Body of pancreas (tissue), 4 donors: ENCODE data around the gene EML5. TPM values are rescaled to one million over a fixed set of nuclear protein-coding genes. Genes with fewer than 3 reads are reported as not detected.

Experiments used
- ATAC-seq: fragments of 150-250 bp; one replicate; pipeline ENCODE4 v1.9.1; 2016
- DNase-seq, 4 donors: peaks; one replicate each; pipeline ENCODE4 v3.0.0-alpha.2; 2019
- H3K27ac ChIP-seq, 4 donors: fragments of 200-600 bp; sonication (generic); 1 replicate in 3 of 4; 2 replicates in 1 of 4; pipeline versions ENCODE4 v1.5.1 to v1.6.1; 2016 to 2019; ENCODE audit warnings: mild to moderate bottlenecking in 1 of 4, mixed read lengths in 1 of 4, moderate library complexity in 1 of 4
- H3K27me3 ChIP-seq, 2 donors: fragments of 200-600 bp; sonication (generic); one replicate each; pipeline ENCODE4 v1.6.0; 2016; ENCODE audit warnings: mild to moderate bottlenecking in 1 of 2
- H3K36me3 ChIP-seq, 2 donors: fragments of 200-600 bp; sonication (generic); replicated peaks in 1 of 2; 2 replicates each; pipeline ENCODE4 v1.5.1; 2016; ENCODE audit warnings: low read depth in 2 of 2; ENCODE audit not compliant: insufficient read depth in 1 of 2
- H3K4me1 ChIP-seq: fragments of 200-600 bp; sonication (generic); one replicate; pipeline ENCODE4 v1.6.0; 2016
- H3K4me3 ChIP-seq, 2 donors: fragments of 200-600 bp; sonication (generic); 1 replicate in 1 of 2; 2 replicates in 1 of 2; pipeline ENCODE4 v1.5.1; 2016 to 2019
- H3K9me3 ChIP-seq, 3 donors: fragments of 200-600 bp; sonication (generic); 1 replicate in 2 of 3; 2 replicates in 1 of 3; pipeline ENCODE4 v1.5.1; 2016
- CTCF ChIP-seq, 7 experiments: fragments of 450-650 bp in 4 of 7; fragments of 200-600 bp in 3 of 7; sonication (generic) in 3 of 7; IDR thresholded peaks; one replicate each; pipeline ENCODE4 v1.5.1; 2016 to 2019; ENCODE audit warnings: antibody characterized with exemption in 7 of 7
- POLR2A ChIP-seq, 3 donors: fragments of 450-650 bp; IDR thresholded peaks; one replicate each; pipeline ENCODE4 v1.6.1; 2016; ENCODE audit warnings: antibody characterized with exemption in 3 of 3, mild to moderate bottlenecking in 2 of 3
- WGBS, 2 donors: methylation state at CpG; one replicate each; pipeline ENCODE4 v1.1.5; 2017; 5-methylcytosine and 5-hydroxymethylcytosine counted together
- intact Hi-C: fragments of 100-400 bp; cut with DNase I; formaldehyde crosslinking; loops from one replicate; pipeline ENCODE4 v1.15.1; 2023
- small RNA-seq: library from RNA; depleted of rRNA; stranded (forward); fragments of <200 nt; gene quantifications from one replicate; pipeline ENCODE3, GENCODE V24; 2016
- total RNA-seq, 2 donors: library from RNA; depleted of rRNA; stranded (reverse); fragments of >200 nt; gene quantifications; one replicate each; pipeline ENCODE4 v1.1.0, GENCODE V29; 2016

EML5 gene
- total RNA-seq, 2 donors from 2014 or later: 2.9 to 3.3 TPM

GRCh38 chr14:88562831-88563686, 229.7 kb downstream of the EML5 start, which contains the start of gene ZC3H14:
ZC3H14 (plus strand) TSS chr14:88563037; CDS start chr14:88563134, 97 bp downstream.
- Histone ChIP-seq H3K36me3 (peaks cover 0 to 3% of the 10 kb centered on the region in 2 donors), H3K27ac (peak within 1 kb of the TSS; percentile 91 to 98 (median 94)), H3K4me3 (peak within 1 kb of the TSS; percentile 78 to 96), H3K27me3 (no peaks in the 10 kb centered on the region), H3K9me3 (no peaks in the 10 kb centered on the region), H3K4me1 (peaks cover 18% of the 10 kb centered on the region)
- ATAC-seq (peak; percentile 97), DNase-seq (peak; percentile 85 to 86 (median 86))
- WGBS, 2 donors: 0 to 1% methylated on average over 9 to 82 of the region's 99 CpGs
- TF ChIP-seq POLR2A (IDR thresholded peaks at IDR 0.05) (peak; percentile 53 to 86 (median 78)), CTCF (IDR thresholded peaks at IDR 0.05) (peak in 2 of 7 experiments; percentile 3 to 7)
- intact Hi-C loops: no loop called here

- Histone ChIP-seq H3K27ac (peak overlapping the region; percentile 91 to 98 (median 94)), H3K4me1 (peaks cover 18% of the 10 kb centered on the region), H3K4me3 (peak overlapping the region in 1 of 2 donors; percentile 96), H3K36me3 (no peaks in the 10 kb centered on the region), H3K27me3 (no peaks in the 10 kb centered on the region), H3K9me3 (no peaks in the 10 kb centered on the region)
- DNase-seq (no peak), ATAC-seq (peak; percentile 1)
- TF ChIP-seq POLR2A (IDR thresholded peaks at IDR 0.05) (no peak), CTCF (IDR thresholded peaks at IDR 0.05) (no peak)
- 20 to 26% methylated on average over 5 of the region's 5 CpGs for WGBS, 2 donors
- intact Hi-C loops: no loop called here
Measured at GRCh38 chr14:88562532-88562830, 230.3 kb downstream of the EML5 start.

Small RNAs within 50 kb of the gene (small RNA-seq; reads per million reads assigned to genes)
- gene RF00019: not detected
- gene RNU4-92P: not detected

Other genes with a start within 250 kb of the EML5 start
- 10 to 100 TPM; 10.5 to 10.9 TPM for gene PTPN21, start 237.9 kb downstream of the EML5 start, total RNA-seq
- gene ZC3H14, start 229.9 kb downstream of the EML5 start, total RNA-seq: 10 to 100 TPM; 38.6 to 48.5 TPM
- 10 to 100 TPM; 11.2 to 16.3 TPM for gene TTC8, start 31.7 kb upstream of the EML5 start, total RNA-seq